Smooth muscle cell of the brain vasculature (primary cell): ENCODE measurements around the gene PCNX4.
A peak's percentile ranks its signal among the peaks of the same experiment; 100 is the strongest.

Experiments used
- DNase-seq: peaks from one replicate; pipeline ENCODE4 v3.0.0-alpha.2; 2012; ENCODE audit warnings: low read depth, low spot score

Gene PCNX4

DNA sequence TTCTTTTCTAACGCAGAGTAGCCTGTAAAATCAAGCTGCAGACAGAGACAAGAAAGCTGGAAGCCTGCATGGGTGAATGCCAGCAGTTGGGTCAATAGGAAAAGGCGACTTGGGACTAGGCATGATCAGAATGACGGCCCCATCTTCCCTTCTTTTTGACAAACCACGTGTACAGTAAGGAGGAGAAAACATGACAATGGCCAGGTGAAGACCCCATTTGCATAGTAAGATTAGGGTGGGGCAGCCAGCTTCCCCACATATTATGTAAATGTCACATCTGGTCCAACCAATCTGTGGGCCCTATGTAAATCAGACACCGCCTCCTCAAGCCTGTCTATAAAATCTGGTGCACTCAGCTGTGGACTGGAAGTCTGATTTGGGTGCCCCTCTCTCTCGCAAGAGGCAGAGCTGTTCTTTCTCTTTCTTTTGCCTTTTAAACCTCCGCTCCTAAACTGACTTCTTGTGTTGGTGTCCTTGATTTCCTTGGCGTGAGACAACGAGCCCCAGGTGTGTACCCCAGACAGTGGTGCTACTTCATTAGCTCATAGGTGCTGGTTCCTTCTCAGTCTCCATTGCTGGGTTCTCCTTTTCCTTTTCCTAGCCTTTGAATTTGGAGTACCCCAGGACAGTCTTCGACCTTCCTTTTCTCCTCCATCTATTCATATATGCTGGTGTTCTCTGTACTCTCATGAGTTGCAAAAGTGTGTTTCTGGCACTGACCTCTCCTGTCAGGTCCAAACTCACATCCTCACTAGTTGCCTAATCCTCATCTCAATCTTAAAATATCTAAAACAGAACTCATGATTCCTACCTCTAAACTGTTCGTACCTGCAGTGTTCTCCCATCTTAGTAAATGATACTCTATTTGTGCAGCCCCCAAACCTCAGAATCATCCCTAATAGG lies 82.9 kb downstream of the PCNX4 start:
- no peak for DNase-seq

DNA sequence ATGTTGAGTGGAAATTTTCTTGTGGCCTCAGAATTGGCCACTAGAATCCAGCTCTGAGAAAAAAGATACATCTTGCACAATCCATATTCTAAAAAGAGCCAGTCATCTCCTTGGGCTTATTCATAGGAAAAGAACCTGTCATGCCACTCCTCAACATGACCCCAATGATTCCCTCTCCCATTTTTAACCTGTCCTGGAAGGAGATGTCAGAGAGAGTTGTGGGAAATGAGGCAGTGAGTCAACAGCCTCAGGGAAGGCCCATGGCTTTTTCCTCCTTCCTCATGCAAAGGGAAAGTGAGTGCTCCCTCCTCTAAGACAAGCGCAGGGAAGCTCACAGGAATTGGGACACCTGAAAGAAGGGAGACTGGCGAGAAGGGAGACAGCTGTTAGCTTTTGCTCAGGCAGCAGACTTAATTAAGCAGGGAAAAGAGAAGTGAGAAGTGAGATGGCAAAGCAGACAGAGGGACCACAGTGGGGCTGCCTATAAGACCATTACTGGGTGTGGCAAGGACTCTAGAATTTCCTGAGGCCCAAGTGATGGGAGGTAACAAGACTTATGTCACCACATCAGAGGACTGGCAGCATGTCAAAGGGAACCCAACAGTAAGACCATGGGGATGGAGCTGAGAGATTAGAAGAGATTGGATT lies 83.7 kb downstream of the PCNX4 start:
- DNase-seq = no peak

DNA sequence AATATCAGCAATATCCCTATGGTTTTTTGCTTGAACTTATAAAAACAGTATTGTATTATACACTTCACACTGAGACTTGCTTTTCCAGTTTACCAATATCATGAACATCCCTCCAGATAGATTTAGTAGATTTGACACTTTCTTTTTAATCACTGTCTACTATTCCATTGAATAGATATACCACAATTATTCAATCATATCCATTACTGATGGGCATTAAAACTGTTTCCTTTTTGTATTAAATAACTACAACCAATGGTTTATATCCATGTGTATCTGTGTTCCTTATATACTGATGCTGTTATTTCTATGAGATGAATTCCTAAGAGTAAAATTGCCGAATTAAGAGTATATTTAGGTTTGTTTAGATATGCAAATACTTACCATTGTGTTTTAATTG lies 86.4 kb downstream of the PCNX4 start:
- no peak for DNase-seq

DNA sequence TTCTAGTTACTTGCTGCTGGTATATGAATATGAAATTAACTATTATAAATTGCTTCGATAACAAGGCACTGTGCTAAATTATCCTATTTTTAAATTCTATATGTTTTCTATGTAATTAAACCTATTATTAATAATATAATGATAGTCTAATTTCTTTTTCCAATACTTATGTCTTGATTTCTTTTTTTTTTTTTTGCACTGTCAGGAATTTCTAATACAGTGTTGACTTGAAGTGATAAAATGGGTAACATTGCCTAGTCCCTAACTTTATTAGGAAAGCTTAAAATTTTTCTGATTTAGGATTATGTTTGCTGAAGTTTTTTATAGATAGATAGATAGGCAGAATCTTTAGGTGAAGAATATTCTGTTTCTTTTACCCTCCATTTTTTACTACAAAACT lies 87.1 kb downstream of the PCNX4 start:
- DNase-seq = no peak

DNA sequence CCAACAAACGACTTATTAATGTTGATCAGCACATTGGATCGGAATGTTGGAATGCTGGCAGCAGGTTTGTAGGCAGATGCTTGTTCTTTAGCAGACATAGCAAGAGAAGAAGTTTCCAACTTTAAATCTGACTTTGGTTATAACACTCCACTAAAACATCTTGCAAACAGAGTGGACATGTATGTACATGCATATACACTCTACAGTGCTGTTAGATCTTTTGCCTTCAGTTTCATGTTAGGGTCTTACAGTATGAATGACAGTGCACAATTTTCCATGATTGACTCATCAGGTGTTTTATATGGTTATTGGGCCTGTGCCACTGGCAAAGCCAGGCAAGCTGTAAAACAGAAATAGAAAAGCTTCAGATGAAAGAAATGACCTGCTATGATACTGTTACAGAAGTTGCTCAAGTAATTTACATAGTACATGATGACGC lies 87.7 kb downstream of the PCNX4 start:
- DNase-seq = no peak

DNA sequence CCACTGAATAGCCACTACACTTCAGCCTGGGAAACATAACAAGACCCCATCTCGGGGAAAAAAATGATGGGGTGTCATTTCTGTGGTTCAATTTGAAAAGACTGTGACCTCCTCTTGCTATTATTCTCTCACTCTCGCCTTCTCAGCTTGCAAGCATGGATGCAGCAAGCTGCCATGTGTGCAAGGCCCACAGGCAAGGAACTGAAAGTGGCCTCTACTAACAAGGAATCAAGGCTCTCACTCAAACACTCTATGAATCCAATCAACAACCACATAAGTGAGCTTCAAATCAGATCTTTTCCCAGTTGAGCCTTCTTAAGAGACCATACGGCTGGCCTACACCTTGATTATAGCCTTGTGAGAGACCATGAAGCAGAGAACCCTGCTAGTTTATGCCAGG lies 91.4 kb downstream of the PCNX4 start:
- no peak for DNase-seq

DNA sequence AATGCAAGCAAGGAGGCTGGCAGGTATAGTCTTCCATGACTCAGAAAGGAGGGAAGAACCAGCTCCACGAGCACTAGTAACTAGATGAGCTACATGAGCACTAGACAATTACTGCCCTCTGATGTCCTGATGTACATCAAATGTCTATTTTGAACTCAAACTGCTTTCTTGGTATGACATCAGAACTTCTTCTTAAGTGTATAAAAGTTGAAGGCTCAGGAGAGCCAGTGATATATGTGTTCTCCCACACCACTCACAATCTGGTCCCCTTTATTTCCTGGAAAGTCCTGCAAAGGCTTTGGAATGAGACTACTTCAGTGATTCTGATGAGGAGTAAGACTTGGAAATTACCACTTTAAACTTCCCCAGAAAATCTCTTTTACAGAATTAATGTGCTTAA lies 92.0 kb downstream of the PCNX4 start:
- no peak for DNase-seq

DNA sequence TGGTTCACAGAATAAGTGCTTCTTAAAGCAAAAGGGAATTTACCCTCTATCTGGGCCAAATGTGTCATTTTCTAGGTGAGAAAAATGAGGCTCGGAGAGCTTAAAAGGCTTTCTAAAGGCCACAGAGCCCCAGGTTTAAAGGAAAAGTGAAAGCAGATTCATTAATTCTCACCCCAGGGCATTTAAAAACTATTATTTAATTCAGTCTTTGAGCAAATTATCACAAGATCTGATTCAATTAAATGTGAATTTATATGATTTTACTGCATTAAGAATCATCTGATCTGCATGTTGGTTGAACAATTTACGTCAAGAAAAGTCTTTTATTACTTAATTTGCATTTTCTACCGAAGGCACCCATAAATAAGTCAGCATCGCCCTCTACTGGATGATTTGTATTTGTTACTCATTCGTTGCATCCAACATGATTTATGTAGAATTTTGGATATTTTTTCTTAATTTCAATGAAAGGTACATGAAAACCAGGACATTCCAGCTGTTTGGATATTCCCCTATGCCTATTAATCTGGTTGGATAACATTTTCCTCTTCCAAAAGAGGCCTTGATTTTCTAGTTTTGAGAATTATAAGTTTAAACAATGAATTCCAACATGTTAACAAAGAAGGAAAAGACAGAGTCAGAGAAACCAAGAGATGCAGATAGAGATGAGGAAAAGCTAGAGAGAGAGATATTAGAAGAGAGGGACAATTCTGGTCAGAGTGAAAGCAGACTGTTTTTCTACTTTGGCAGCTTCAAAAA lies 92.6 kb downstream of the PCNX4 start:
- DNase-seq = peak; percentile 45

DNA sequence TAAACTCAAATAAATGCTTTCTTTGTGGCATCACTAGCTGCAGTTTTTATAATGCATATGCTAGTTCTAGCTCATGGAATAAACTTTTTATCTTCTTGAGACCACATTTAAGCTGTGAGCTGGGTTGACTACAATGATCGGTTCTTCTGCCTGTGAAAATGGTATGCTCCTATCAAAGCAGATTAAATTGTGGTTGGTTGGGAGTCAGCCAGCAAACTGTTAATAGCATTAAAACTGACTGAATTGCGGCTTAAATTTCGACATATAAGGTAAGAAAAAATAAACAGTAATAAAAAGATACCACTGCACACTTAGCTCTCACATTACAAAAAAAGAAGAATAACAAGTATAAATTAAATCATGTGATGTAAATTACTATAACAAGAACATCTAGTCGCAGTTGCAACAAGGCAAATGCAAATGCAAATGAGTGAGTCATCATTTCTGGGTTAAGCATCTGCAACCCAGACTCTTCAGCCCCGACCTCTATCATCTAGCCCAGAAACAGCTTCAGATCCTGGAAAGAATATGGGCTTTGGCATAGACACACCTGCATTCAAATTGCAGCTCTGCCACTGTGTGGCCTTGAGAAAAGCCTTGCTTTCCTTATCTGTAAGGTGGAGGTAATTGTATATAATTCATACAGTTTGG lies 93.3 kb downstream of the PCNX4 start:
- DNase-seq = no peak

DNA sequence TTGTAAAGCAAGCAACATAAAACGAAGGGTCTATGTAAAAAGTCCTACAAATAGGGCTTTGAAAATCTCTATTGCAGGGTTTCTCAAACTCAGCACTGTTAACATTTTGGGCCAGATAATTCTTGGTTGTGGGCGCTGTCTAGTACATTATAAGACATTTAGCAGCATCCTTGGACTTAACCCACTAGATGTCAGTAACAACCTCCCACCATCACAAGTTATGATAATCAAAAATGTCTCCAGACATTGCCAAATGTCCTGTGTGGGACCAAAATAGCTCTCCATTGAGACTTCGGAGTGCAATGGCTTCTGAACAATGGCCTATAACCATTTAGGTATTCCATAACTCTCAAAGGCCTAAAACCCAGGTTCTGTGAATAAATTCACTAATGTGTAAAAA lies 96.4 kb downstream of the PCNX4 start:
- no peak for DNase-seq

DNA sequence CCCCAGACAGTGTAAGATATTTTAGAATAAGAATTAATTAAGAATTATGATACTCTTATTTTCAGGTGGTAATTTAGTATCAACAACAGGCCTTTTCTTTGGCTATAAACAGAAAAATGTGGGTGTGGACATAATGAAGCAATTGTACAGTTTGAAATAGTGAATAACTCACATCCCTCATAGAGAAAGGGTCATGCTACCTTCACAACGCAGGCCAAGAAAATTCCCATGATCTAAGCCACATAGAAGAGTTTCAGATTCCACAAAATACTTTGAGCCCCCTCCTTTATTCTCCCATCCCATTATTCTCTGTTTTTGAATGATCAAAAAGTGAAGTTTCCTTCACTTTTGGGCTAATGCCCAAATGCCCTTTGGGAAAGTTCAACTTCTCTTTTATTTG lies 97.0 kb downstream of the PCNX4 start:
- no peak for DNase-seq

DNA sequence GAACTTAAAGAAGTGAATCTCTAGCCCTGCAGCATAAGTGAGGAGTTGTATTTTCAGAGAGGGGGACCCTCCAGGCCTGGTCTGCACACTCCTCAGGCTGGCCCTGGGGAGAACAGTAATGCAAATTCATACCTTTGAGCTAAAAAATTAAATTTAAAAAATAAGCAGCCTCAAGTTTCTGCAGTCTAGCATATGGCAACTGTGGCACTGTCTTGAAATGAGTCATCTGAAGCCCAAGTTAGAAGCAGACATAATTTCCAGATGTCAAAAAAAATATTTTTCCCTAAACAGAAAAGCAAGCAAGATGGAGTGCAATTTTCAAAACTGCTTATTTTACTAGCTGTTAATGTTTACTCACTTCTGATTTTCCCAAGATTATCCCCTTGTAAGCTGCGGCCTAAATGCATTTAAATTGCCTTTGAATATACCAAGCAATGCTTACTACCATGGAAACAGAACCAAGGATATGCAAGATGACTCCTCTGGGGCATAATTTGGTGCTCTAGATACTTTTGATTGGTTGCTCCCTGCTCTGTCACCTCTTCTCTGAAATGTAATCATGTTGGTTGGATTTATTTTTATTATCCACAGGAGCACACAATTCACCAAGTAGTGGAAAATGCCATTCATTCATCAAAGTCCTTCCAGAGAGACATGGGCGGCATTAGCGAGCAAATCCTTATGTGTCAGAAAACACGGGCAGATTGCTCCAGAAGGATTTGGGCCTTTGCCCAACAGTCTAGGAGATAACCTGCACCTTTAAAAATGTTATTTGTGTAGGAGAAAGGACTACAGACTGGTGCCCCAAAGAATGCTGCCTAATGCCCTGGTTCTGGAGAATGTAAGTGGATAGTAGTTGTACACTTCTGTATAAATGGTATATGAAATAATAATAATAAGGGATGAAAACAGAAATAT lies 98.5 kb downstream of the PCNX4 start:
- no peak for DNase-seq

DNA sequence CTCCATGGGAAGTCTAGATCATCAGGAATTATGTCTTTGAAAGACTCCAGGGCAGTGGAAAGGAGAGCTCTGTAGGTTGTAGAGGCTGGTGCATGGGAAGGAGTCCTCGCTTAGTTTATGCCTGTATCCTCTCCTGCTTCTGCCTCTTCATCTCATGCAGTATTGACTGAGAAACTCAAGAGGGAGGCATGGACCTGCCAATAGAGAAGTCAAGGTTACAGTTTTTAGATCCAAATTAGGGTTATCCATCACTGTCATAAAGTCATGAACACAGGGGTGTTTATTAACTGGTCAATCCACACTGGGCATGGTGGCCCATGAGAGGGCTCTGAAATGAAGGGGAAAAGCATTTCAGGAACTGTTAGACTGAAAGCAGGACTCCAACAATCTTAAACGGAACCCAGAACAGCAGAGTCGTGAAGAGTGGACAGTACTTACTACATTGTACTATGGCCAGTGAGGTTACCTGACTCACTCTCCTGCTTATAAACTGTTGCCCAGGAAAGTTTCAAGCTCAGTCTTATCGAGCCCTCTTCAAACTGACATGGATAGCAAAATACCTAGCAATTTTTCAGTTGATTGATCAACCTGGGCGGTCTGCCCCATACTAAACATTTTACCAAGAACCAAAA lies 103.6 kb downstream of the PCNX4 start:
- DNase-seq = no peak

DNA sequence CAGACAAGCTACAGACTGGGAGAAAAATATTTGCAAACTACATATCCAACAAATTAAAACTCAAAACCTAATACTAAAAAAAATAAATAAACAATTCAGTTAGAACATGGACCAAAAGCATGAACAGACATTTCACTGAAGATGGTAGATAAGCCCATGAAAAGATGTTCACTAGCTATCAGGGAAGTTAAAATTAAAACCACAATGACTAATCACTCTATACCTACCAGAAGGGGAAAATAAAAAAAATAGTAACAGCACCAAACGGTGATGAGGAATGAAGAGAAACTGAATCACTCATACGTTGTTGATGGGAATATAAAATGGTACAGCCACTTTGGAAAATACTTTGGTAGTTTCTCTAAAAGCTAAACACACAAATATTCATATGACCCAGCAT lies 104.6 kb downstream of the PCNX4 start:
- DNase-seq = no peak

DNA sequence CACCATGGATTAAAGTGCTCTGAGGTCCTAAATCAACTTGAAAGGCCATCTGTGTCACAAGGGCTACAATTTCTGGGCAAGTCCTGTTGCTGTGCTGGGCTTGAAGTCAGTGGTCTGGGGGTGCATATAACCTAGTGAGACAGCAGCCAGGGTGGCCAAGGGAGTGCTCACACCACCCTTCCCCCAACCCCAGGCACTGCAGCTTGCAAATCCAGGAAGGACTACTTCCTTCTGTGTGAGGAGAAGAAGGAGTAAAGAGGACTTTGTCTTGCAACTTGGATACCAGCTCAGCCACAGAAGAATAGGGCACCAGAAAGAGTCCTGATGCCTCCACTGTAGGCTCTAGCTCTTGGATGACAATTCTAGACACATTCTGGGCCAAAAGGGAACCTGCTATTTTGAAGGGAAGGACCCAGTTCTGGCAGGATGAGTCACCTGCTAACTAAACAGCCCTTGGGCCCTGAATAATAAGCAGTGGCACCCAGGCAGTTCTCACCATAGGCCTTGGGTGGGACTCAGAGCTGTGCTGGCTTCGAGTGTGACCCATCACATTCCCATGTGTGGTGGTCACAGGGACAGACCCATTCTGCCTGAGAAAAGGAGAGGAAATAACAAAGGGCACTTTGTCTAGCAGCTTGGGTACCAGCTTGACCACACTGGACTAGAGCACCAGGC lies 106.0 kb downstream of the PCNX4 start:
- no peak for DNase-seq

DNA sequence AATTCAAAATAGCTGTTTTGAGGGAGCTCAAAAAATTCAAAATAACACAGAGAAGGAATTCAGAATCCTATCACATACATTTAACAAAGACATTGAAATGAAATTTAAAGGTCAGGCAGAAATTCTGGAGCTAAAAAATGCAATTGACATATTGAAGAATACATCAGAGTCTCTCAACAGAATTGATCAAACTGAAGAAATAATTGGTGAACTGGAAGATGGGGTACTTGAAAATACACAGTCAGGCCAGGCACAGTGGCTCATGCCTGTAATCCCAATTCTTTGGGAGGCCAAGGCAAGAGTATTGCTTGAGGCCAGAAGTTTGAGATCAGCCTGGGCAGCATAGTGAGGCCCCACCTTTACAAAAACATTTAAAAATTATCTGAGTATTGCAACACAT lies 107.6 kb downstream of the PCNX4 start:
- no peak for DNase-seq

DNA sequence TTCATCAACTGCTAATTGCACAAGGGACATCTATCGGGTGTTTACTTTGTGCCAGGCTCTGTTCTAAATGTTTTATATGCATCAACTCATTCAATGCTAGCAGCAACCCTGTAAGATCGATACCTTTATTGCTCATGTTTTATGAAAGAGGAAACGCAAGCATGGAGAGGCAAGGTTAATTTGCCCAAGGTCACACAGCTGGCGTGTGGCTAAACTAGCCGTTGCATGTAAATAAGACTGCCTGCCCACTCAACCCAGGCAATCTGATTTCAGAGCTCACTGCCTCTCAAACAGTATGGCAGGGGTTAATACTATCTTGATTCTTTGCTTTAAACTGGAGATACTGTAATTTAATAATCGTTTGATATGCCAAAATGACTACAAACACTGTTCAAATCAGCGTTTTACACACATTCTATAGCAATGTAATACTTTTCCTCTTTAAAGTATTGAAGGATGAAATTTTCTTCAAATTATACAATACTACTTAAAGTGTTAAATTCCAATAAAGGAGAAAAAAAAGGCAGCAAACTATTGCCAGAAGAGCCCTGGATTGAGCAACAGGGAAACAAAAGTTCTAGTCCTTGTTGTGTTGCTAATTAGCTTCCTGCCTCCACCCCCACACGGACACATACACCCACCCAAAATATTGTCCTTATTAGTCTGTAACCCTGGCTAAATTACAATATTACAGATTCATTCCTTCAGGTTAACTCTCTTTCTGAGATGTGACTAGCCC lies 112.5 kb downstream of the PCNX4 start:
- DNase-seq = no peak

DNA sequence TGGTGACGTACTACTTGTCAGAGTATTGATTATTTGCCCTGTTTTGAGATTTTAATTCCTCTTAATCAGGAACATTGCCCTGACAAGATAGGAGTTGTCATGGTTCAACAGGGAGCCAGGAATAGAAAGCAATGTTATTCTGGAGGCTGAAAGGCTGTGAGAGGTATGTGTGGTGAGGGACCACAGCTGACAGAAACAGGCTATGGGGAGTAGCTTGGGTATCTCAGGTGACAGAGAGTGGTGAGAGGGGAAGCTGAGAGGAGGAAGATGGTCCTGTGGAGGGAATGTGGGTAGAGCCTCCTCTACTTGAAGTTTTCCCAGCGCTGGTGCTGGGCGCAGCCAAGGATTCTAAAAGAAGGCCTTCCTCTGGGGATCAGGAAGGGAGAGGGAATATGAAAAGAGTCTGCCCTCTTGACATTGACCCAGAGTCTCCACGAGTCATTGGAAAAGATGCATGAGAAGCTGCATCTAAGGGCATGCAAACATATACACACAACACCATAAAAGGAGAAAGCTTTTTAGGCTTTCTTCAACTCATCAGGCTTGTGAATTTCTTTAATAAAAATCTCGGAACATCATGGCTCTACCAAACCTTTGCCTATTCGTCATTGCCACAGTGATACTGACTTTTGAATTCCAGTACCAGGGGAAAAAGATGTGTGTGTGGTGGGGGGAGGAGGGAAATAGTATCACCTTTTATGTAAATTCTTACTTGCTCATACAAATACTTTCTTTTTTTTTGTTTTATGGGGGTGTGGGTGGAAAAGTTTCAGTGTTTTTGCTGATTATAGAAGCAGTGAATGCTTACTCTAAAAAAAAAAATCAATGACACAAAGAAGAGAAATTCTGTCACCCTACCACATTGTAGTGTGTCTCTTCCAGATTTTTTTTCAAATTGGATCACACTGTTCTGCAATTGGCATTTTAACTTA lies 113.4 kb downstream of the PCNX4 start:
- no peak for DNase-seq
